Neuron (in vitro differentiated cells): ENCODE results near the gene LTBP3.

Source experiments
- H2AFZ ChIP-seq: one replicate; pipeline ENCODE4 v1.6.1; 2013; ENCODE audit warnings: low read depth, mild to moderate bottlenecking, inconsistent platforms, low read length, moderate library complexity
- H3K27me3 ChIP-seq: one replicate; pipeline ENCODE4 v1.6.1; 2013; ENCODE audit warnings: low read length; ENCODE audit not compliant: insufficient read depth
- H3K36me3 ChIP-seq: one replicate; pipeline ENCODE4 v1.6.1; 2013; ENCODE audit warnings: low read length; ENCODE audit not compliant: insufficient read depth
- H3K4me1 ChIP-seq: one replicate; pipeline ENCODE4 v1.6.1; 2013; ENCODE audit warnings: low read length; ENCODE audit not compliant: insufficient read depth
- H3K4me3 ChIP-seq: 2 replicates; pipeline ENCODE4 v1.5.1; 2013; ENCODE audit warnings: mild to moderate bottlenecking, low read length, moderate library complexity
- H3K9me3 ChIP-seq: one replicate; pipeline ENCODE4 v1.6.1; 2013; ENCODE audit warnings: low read length

Gene LTBP3

DNA sequence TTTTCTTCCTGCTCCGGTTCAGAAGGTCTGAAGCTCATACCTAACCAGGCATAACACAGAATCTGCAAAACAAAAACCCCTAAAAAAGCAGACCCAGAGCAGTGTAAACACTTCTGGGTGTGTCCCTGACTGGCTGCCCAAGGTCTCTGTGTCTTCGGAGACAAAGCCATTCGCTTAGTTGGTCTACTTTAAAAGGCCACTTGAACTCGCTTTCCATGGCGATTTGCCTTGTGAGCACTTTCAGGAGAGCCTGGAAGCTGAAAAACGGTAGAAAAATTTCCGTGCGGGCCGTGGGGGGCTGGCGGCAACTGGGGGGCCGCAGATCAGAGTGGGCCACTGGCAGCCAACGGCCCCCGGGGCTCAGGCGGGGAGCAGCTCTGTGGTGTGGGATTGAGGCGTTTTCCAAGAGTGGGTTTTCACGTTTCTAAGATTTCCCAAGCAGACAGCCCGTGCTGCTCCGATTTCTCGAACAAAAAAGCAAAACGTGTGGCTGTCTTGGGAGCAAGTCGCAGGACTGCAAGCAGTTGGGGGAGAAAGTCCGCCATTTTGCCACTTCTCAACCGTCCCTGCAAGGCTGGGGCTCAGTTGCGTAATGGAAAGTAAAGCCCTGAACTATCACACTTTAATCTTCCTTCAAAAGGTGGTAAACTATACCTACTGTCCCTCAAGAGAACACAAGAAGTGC is 60.0 kb downstream of the LTBP3 start:
- Histone ChIP-seq H3K9me3 (no peaks in the 10 kb centered on the region), H2AFZ (no peak overlapping the region), H3K4me3 (peak overlapping the region; percentile 80), H3K36me3 (peaks cover 21% of the 10 kb centered on the region), H3K4me1 (peaks cover 21% of the 10 kb centered on the region), H3K27me3 (no peaks in the 10 kb centered on the region)

DNA sequence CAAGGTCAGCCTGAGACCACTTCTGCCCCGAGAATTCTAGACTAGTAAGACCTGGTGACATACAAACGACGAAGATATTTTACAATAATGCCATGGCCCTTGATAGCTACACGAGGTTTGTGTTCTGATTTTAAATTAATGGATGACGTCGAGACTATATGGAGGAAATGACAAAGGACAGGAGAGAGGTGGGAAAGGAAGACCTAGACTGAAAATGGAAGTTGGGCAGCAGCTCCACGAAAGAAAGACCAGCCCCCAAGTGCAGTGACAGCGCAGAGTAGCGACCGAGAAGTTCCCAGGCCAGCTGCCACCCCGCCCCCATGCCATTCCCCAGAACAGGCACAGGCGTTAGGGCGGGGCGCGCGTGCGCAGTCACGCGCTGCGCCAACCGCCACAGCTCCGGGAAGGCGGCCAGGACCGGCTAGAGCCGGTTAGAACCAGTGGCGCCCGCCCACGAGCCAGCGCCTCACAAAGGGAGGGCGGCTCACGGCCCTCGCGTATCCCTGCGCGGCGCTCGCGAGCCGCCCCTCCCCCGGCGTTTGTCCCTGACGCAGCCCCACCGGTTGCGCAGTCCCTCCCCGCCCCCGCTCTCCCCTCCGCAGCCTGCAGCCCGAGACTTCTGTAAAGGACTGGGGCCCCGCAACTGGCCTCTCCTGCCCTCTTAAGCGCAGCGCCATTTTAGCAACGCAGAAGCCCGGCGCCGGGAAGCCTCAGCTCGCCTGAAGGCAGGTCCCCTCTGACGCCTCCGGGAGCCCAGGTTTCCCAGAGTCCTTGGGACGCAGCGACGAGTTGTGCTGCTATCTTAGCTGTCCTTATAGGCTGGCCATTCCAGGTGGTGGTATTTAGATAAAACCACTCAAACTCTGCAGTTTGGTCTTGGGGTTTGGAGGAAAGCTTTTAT is 60.8 kb downstream of the LTBP3 start:
- no peaks in the 10 kb centered on the region for H3K27me3 ChIP-seq
- no peak overlapping the region for H2AFZ ChIP-seq
- peaks cover 13% of the 10 kb centered on the region for H3K36me3 ChIP-seq
- H3K4me3 ChIP-seq = peak overlapping the region; percentile 80
- peaks cover 29% of the 10 kb centered on the region for H3K4me1 ChIP-seq
- no peaks in the 10 kb centered on the region for H3K9me3 ChIP-seq

GRCh38 chr11:65496304-65497140 is 61.6 kb downstream of the LTBP3 start:
- Histone ChIP-seq H3K9me3 (no peaks in the 10 kb centered on the region), H3K36me3 (peaks cover 4% of the 10 kb centered on the region), H2AFZ (no peak overlapping the region), H3K4me1 (peaks cover 38% of the 10 kb centered on the region), H3K27me3 (no peaks in the 10 kb centered on the region), H3K4me3 (peak overlapping the region; percentile 56)

GRCh38 chr11:65493367-65494176 is 64.6 kb downstream of the LTBP3 start:
- H3K4me3 ChIP-seq = no peak overlapping the region
- no peaks in the 10 kb centered on the region for H3K36me3 ChIP-seq
- no peak overlapping the region for H2AFZ ChIP-seq
- no peaks in the 10 kb centered on the region for H3K27me3 ChIP-seq
- H3K9me3 ChIP-seq = no peaks in the 10 kb centered on the region
- H3K4me1 ChIP-seq = peaks cover 65% of the 10 kb centered on the region

DNA sequence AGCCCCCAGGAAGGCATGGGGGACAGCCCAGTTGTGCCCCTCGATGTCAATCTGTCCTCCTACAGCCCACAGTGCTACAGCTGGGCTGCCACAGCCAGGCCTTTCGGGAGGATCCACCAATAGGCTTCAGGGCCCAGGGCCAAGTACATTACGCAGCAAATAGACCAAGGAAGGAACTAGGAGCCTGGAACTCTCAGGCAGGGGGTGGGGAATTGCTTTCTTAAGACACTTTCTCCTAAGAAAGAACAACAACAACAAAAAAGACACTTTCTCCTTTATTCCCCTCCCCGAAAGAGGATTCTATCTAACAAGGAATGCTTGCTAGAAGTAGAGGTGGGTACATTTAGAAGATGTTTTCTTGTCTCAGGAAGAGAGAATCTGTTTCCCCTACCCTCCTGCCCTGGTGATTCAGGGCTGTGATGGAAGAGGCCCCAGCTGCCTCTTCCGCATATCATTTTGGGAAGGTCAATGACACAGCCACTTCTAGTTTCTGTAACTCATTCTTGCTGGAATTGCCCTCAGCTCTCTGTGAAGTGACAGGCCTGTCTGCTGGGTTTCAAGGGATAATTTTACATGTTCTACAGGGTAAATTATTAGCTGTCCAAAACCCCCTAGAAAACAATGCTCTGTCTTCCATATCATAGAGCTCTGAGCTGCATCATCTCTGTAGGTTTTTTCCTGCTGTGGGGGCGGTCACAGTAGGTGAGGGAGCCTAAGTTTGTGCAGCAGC is 65.4 kb downstream of the LTBP3 start:
- Histone ChIP-seq H3K4me1 (peaks cover 73% of the 10 kb centered on the region), H3K9me3 (no peaks in the 10 kb centered on the region), H2AFZ (no peak overlapping the region), H3K4me3 (peak overlapping the region; percentile 17), H3K27me3 (no peaks in the 10 kb centered on the region), H3K36me3 (no peaks in the 10 kb centered on the region)

GRCh38 chr11:65492387-65492636 is 65.8 kb downstream of the LTBP3 start:
- H2AFZ ChIP-seq = no peak overlapping the region
- no peaks in the 10 kb centered on the region for H3K27me3 ChIP-seq
- peak overlapping the region; percentile 5 for H3K4me3 ChIP-seq
- H3K9me3 ChIP-seq = no peaks in the 10 kb centered on the region
- H3K36me3 ChIP-seq = no peaks in the 10 kb centered on the region
- H3K4me1 ChIP-seq = peaks cover 74% of the 10 kb centered on the region

DNA sequence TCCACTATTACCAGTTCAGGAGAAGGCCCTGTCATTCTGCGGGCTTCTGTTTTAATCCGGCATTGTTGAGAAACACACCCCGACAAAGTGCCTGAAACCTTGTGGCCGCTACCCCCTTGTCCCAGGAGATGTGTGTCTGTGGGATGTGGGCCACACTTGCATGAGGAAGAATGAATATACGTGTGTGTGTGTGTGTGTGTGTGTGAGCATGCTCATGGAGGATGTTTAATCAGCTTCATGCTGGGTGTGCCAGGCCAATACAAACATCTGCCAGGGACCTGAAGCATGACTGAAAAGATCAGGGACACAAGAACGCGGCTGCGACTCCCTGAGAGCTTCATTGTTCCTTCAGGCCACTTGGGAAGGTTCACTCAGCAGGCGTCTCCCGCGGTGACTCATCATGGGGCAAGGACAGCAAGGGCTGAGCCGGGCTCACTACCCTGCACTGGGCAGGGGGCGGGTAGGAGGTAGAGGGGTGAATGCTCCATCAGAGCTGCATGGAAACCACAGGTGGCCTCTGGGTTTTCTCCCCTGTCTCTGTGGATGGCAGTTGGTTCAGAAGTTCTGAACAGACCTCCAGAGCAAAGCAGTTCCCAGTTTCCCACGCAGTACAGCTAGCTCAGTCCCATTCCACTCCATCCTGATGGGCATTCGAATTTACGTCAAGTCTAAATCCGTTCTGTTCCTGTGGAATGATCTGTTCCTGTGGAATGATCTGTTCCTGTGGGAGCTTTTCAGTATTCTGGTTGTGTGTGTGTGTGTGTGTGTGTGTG is 66.4 kb downstream of the LTBP3 start:
- H3K4me3 ChIP-seq = no peak overlapping the region
- H3K36me3 ChIP-seq = no peaks in the 10 kb centered on the region
- peaks cover 79% of the 10 kb centered on the region for H3K4me1 ChIP-seq

DNA sequence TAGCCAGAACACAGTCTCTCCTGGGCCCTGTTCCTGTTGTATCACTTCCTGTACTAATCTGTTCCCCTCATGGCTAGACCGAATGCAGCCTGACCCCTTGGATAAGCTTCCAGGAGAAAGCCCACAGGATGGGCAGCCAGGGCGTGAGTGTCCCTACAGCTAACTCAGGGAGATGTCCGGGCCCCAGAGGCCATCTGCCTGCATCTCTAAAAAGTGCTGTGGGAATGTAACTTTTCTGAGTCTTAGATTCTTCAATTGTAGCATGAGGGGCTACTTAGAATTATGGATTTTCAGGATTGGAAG is 67.0 kb downstream of the LTBP3 start:
- Histone ChIP-seq H3K4me1 (peaks cover 79% of the 10 kb centered on the region), H3K9me3 (no peaks in the 10 kb centered on the region), H3K27me3 (no peaks in the 10 kb centered on the region), H3K36me3 (no peaks in the 10 kb centered on the region), H3K4me3 (no peak overlapping the region), H2AFZ (no peak overlapping the region)

More for the DNA sequence above, 66.4 kb downstream of the LTBP3 start:
- H3K27me3 ChIP-seq = no peaks in the 10 kb centered on the region
- no peaks in the 10 kb centered on the region for H3K9me3 ChIP-seq
- no peak overlapping the region for H2AFZ ChIP-seq

DNA sequence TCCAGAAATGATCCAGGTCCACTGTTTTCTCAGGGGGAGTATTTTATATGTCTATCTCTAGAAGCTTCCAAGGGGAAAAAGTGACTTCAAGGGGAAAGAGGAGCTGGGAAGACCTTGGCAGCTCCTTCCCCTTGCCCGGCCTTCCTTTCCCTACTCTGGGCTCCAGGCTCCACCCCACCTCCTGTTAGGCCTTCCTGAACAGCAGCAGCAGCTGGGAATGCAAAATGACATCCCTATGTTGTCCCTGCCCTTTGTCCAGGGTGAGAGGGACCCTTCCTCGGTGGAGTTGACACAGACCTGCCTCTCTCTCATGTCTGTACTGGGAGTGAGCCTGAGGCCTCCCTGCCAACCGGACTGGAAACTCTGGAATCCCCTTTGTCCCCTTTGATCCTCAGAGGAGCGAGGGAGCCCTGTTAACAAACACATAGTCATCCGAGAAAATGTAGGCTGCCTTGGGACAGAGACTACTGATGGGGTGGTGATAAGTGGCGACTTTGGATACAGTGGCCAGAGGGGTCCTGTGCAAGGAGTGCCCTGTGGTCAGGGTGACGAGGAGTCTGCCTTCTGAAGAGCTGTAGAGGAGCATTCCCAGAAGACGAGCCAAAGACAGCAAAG is 68.3 kb downstream of the LTBP3 start:
- Histone ChIP-seq H3K4me1 (peaks cover 86% of the 10 kb centered on the region), H3K36me3 (no peaks in the 10 kb centered on the region), H3K27me3 (no peaks in the 10 kb centered on the region), H2AFZ (no peak overlapping the region), H3K4me3 (peak overlapping the region; percentile 40), H3K9me3 (no peaks in the 10 kb centered on the region)

- Histone ChIP-seq H3K4me1 (peaks cover 82% of the 10 kb centered on the region), H3K36me3 (no peaks in the 10 kb centered on the region), H2AFZ (no peak overlapping the region), H3K4me3 (peak overlapping the region; percentile 40), H3K9me3 (no peaks in the 10 kb centered on the region), H3K27me3 (no peaks in the 10 kb centered on the region)
These were observed 69.0 kb downstream of the LTBP3 start for GRCh38 chr11:65489035-65489705.
